Kidney epithelial cell (primary cell): Measurements from ENCODE around the gene SEMA4A. TPM values are rescaled to one million over a fixed set of nuclear protein-coding genes. Genes with fewer than 3 reads are reported as not detected.

ENCODE experiments used
- DNase-seq: peaks from one replicate; pipeline ENCODE4 v3.0.0-alpha.2; 2010; ENCODE audit warnings: low read depth
- H3K27me3 ChIP-seq: 2 replicates; pipeline ENCODE4 v1.6.0; 2011; ENCODE audit warnings: low read length; ENCODE audit not compliant: control insufficient read depth, insufficient read depth
- H3K36me3 ChIP-seq: 2 replicates; pipeline ENCODE4 v1.5.1; 2011; ENCODE audit warnings: low read length; ENCODE audit not compliant: control insufficient read depth, insufficient read depth
- H3K4me3 ChIP-seq: 2 replicates; pipeline ENCODE4 v1.5.1; 2011; ENCODE audit warnings: low read depth, mild to moderate bottlenecking, control low read depth, low read length
- total RNA-seq: library from RNA; depleted of rRNA; stranded (reverse); fragments of >200 nt; gene quantifications from 2 replicates; pipeline ENCODE4 v1.2.3, GENCODE V29; 2015
- TF ChIP-seq, protein P1 (sequence below): IDR thresholded peaks from 2 replicates; pipeline ENCODE4 v1.5.1; 2011; ENCODE audit warnings: mild to moderate bottlenecking, moderate library complexity, low read length, control low read depth, inconsistent platforms; ENCODE audit not compliant: insufficient read depth, poor library complexity, severe bottlenecking

The SEMA4A gene
- 2.6 and 3.8 TPM in 2 replicates for total RNA-seq

DNA sequence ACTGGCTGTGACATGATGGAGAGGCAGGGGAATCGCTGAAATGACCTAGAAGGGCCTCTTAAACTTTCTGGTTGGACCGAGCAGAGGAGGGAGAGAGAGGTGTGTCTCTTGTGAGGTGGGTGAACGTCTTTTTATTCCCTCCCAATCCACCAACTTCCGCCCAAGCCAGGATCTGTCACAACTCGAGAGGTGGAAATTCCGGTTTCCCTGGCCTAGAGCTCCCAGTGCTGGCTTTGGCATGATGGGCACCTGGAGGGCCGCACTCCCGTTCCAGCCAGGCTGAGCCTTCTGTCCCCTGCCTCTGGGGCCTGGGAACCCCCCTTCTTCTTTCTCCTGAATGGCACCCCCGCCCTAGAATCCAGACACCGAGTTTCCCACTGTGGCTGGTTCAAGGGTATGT is at the start of gene SEMA4A:
TSS of gene SEMA4A (plus strand) at position 224 of the 400 bp plus-strand sequence. CDS start 994 bp downstream, outside the sequence.
- TF ChIP-seq, protein P1, sequence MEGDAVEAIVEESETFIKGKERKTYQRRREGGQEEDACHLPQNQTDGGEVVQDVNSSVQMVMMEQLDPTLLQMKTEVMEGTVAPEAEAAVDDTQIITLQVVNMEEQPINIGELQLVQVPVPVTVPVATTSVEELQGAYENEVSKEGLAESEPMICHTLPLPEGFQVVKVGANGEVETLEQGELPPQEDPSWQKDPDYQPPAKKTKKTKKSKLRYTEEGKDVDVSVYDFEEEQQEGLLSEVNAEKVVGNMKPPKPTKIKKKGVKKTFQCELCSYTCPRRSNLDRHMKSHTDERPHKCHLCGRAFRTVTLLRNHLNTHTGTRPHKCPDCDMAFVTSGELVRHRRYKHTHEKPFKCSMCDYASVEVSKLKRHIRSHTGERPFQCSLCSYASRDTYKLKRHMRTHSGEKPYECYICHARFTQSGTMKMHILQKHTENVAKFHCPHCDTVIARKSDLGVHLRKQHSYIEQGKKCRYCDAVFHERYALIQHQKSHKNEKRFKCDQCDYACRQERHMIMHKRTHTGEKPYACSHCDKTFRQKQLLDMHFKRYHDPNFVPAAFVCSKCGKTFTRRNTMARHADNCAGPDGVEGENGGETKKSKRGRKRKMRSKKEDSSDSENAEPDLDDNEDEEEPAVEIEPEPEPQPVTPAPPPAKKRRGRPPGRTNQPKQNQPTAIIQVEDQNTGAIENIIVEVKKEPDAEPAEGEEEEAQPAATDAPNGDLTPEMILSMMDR, result no peak
- H3K4me3 ChIP-seq, result no peak within 1 kb of the TSS
- H3K36me3 ChIP-seq, result no peaks in the 10 kb centered on the region
- peaks cover 28% of the 10 kb centered on the region for H3K27me3 ChIP-seq
- DNase-seq, result no peak

DNA sequence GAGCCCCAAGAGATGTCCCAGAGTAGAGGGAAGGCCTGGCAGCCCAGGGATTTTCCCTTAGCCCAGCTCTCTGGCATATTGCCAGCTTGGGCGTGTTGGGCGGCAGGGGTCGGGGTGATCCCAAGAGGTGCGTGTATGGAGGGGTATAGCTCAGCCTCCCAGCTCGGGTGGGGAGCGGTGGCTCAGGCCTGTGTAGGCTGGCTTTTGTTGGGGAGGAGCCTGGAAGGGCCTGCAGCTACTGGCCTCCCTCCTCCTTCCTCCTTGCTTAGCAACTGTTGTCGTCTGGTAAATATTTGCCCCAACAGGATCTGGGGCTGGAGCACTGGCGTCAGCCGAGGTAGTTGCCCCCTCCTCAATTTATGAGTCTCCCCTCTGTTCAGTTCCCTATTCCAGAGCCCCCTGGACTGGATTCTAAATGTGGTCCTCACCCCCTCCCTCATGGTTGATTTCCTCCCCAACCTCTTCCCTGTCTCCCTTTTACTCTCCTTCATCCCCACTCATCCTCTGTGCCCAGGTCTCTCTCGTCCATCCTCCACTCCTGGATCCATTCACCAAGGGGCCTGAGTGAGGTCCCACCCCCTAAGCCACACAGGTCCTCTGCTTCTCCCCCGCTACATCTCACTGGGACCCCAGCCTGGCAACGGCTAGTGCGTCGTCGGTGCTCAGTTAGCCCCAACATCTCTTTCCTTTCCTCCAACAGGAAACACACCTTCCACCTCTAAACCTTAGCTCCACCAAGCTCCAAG is 49.1 kb upstream of the SEMA4A start:
- DNase-seq, result no peak

DNA sequence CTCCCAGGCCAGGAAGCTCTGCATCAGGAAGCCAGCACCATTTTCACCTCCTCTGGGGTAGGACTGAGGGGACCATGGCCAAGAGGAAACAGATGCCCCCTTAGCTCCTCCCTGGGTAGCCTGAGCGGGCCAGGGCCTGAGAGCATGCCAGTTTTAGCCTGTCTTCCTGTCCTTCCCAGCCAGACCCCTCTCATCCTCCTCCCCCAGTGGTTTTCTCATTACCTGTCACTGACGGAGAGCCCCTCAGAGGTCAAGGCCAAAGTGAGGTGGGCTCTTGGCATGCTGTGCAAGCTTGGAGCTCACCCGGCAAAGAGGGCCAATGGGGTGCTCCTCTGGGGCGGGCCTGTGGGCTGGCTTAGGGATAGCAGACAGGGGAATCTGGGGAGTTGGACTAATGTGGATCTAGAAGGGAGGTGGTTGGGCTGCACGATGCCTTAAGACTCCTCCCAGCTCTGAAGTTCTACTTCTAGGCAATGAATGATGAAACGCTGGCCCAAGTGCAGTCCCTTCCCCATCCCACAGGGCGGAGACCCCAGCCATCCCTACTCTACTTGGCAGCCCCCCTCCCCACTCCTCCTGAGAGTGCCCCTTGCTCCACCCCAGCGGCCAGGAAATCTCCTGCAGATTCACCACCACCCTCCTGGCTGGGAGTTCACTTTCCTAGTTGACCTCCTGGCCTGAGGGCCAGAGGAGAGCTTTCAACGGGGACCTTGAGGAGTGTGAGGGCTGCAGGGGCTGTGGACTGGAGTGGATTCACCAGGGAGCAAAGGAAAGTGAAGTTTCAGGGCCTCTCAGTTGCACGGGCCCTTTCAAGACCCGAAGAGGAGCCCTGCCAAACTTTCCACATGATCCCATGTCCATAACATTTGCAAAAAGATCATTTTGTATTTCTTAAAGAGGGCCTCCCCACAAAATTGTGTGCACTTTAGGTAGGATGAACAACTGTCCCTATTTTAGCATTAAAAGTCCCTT is 48.2 kb upstream of the SEMA4A start:
- TF ChIP-seq, protein P1, result no peak
- Histone ChIP-seq H3K27me3 (no peaks in the 10 kb centered on the region), H3K4me3 (no peak overlapping the region), H3K36me3 (no peaks in the 10 kb centered on the region)
- DNase-seq, result no peak

More for the DNA sequence above, 49.1 kb upstream of the SEMA4A start:
- Histone ChIP-seq H3K4me3 (no peak overlapping the region), H3K27me3 (no peaks in the 10 kb centered on the region), H3K36me3 (no peaks in the 10 kb centered on the region)
- TF ChIP-seq, protein P1, result no peak

DNA sequence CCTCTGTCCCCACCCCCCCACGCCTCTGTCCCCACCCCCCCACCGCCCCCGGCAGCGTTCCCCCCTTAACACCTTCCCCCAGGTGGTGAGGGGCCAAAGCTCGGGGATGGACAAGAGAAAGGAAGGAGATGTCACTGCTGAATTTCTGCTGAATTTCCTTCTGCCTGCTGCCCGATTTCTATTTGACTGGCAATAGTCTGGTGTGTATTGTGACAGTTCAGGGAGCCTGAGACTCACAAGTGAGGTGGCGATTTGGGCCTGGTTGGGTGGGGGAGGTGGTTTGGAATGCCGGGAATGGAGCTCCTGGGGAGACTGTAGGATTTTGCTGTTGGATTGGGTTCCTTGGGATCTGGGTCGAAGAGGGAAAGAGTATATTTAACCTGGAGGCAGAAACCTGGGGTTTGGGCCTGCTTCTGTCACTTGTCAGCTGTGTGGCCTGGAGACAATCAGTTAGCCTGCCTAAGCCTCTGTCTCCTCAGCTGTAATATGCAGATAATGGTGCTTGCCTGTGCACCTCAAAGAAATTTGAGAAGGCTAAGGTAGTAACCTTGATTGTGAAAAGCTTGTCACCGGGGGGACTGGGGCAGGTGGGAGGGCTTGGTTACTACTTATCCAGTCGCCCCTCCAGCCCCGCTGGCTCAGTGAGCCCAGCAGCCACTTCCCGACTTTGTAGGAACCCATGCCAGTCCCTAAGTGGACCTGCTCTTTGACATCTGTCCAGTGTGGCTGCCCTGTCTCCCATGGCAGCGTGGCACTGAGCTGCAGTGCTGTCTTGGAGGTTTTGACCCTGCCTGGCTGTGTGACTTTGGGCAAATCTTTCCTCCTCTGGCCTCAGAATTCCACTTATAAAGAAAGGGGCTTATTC is 46.5 kb upstream of the SEMA4A start:
- TF ChIP-seq, protein P1, result no peak
- Histone ChIP-seq H3K27me3 (no peaks in the 10 kb centered on the region), H3K4me3 (no peak overlapping the region), H3K36me3 (no peaks in the 10 kb centered on the region)
- DNase-seq, result no peak

DNA sequence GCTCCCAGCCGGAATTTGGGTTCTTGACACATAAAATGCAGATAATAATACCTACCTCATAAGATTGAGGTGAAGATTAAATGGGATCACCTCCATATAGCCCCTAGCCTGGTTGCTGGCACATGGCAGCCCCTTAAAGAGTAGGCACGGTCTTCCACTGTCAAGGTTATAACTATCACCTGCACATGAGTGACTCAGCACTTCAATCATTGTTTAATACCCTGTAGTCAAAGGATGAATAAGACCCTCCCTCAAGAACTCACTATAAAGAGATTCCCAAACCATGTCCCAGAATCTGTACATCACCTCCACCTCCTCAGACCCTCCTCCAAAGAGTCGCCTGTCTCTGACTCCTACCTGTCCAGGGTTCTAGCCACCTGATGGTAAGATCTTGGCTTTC is 45.3 kb upstream of the SEMA4A start:
- TF ChIP-seq, protein P1, result no peak
- Histone ChIP-seq H3K4me3 (no peak overlapping the region), H3K27me3 (no peaks in the 10 kb centered on the region), H3K36me3 (no peaks in the 10 kb centered on the region)
- DNase-seq, result no peak
